Erythroblast (primary cell): Measurements from ENCODE around the gene GABBR2.

Experiments
- GATA1 ChIP-seq: IDR thresholded peaks from 2 replicates; pipeline ENCODE4 v1.6.1; 2011; ENCODE audit warnings: low read depth, mild to moderate bottlenecking, control low read depth, low read length, moderate library complexity
- POLR2A ChIP-seq: IDR thresholded peaks from 2 replicates; pipeline ENCODE4 v1.6.1; 2011; ENCODE audit warnings: mild to moderate bottlenecking, low read length

DNA sequence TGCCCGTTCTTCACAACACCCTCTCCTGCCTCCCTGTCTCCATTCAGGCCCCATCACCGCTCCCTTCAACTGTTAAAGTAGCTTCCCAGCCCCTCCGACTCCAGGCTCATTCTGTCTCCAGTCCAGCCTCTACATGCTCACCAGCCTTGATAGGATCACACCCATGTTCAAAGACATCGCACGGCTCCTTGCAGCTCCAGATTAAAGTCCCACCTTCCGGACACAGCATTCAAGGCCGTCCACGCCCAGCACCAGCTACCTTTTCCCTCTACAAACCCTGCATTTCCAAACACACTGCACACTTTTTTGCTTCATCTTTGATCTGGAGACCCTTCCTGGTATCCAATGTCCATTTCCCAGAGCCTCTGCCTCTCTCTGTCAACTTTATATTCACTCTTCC, 6.4 kb downstream of the GABBR2 start:
- TF ChIP-seq POLR2A (no peak), GATA1 (no peak)
